ES-I3 (cell line): Measurements from ENCODE around the gene PHPT1.
"Not testable (repeated sequence)": the region's sequence is repeated elsewhere in the genome, so short reads cannot be mapped to it uniquely, and the experiment has no call there.

Experiments
- H3K36me3 ChIP-seq: 2 replicates; pipeline ENCODE4 v1.6.1; 2013; ENCODE audit warnings: mild to moderate bottlenecking, low read length, control low read depth, moderate library complexity; ENCODE audit not compliant: insufficient read depth
- H3K4me1 ChIP-seq: 2 replicates; pipeline ENCODE4 v1.6.1; 2013; ENCODE audit warnings: mild to moderate bottlenecking, control low read depth, low read length; ENCODE audit not compliant: insufficient read depth
- H3K9ac ChIP-seq: 2 replicates; pipeline ENCODE4 v1.6.1; 2013; ENCODE audit warnings: low read depth, mild to moderate bottlenecking, low read length, moderate library complexity
- H3K9me3 ChIP-seq: 2 replicates; pipeline ENCODE4 v1.6.1; 2013; ENCODE audit warnings: mild to moderate bottlenecking, low read length, moderate library complexity; ENCODE audit not compliant: control insufficient read depth, insufficient read depth

The PHPT1 gene

GRCh38 chr9:136849038-136849959, at the start of gene PHPT1:
Gene PHPT1, plus strand, starts transcription at chr9:136849409. Its CDS starts 22 bp downstream, at chr9:136849431.
- H3K36me3 ChIP-seq, result no peaks in the 10 kb centered on the region
- no peaks in the 10 kb centered on the region for H3K9me3 ChIP-seq
- no peaks in the 10 kb centered on the region for H3K4me1 ChIP-seq
- H3K9ac ChIP-seq, result peak within 1 kb of the TSS; percentile 79

- Histone ChIP-seq H3K4me1 (peaks cover 12% of the 10 kb centered on the region), H3K9ac (peak overlapping the region; percentile 80), H3K36me3 (no peaks in the 10 kb centered on the region), H3K9me3 (no peaks in the 10 kb centered on the region)
Observed at GRCh38 chr9:136799854-136800657, 49.2 kb upstream of the PHPT1 start.

- H3K9me3 ChIP-seq, result no peaks in the 10 kb centered on the region
- H3K4me1 ChIP-seq, result peaks cover 4% of the 10 kb centered on the region; the same call in 1 of the 2 replicates
- no peak overlapping the region for H3K9ac ChIP-seq
- H3K36me3 ChIP-seq, result no peaks in the 10 kb centered on the region
Observed at GRCh38 chr9:136802321-136802720, 46.9 kb upstream of the PHPT1 start.

GRCh38 chr9:136803009-136803550, 46.1 kb upstream of the PHPT1 start:
- H3K36me3 ChIP-seq, H3K9ac ChIP-seq, H3K9me3 ChIP-seq, H3K4me1 ChIP-seq: not testable (repeated sequence)

GRCh38 chr9:136803551-136804508, 45.4 kb upstream of the PHPT1 start:
- peaks cover 4% of the 10 kb centered on the region; the same call in 1 of the 2 replicates for H3K4me1 ChIP-seq
- H3K9me3 ChIP-seq, result no peaks in the 10 kb centered on the region
- H3K9ac ChIP-seq, result no peak overlapping the region
- no peaks in the 10 kb centered on the region for H3K36me3 ChIP-seq

GRCh38 chr9:136804509-136805206, 44.6 kb upstream of the PHPT1 start:
- 0 out of 2 replicates have a peak, but pooled peaks cover 3% of the 10 kb centered on the region for H3K36me3 ChIP-seq
- no peak overlapping the region for H3K9ac ChIP-seq
- H3K4me1 ChIP-seq, result peaks cover 5% of the 10 kb centered on the region; the same call in 1 of the 2 replicates
- H3K9me3 ChIP-seq, result no peaks in the 10 kb centered on the region

GRCh38 chr9:136805207-136805740, 43.9 kb upstream of the PHPT1 start:
- Histone ChIP-seq H3K36me3 (0 out of 2 replicates have a peak, but pooled peaks cover 9% of the 10 kb centered on the region), H3K4me1 (peaks cover 11% of the 10 kb centered on the region; the same call in 1 of the 2 replicates), H3K9me3 (no peaks in the 10 kb centered on the region), H3K9ac (no peak overlapping the region)

GRCh38 chr9:136806067-136806466, 43.1 kb upstream of the PHPT1 start:
- Histone ChIP-seq H3K9ac (no peak overlapping the region), H3K36me3 (0 out of 2 replicates have a peak, but pooled peaks cover 9% of the 10 kb centered on the region)

GRCh38 chr9:136806631-136807201, 42.5 kb upstream of the PHPT1 start:
- Histone ChIP-seq H3K9me3 (no peaks in the 10 kb centered on the region), H3K36me3 (0 out of 2 replicates have a peak, but pooled peaks cover 9% of the 10 kb centered on the region), H3K9ac (peak overlapping the region; percentile 97), H3K4me1 (0 out of 2 replicates have a peak, but pooled peaks cover 8% of the 10 kb centered on the region)

More at GRCh38 chr9:136806067-136806466, 43.1 kb upstream of the PHPT1 start:
- no peaks in the 10 kb centered on the region for H3K9me3 ChIP-seq
- 0 out of 2 replicates have a peak, but pooled peaks cover 8% of the 10 kb centered on the region for H3K4me1 ChIP-seq

GRCh38 chr9:136807281-136808074, 41.7 kb upstream of the PHPT1 start, which contains the start of gene RABL6:
Gene RABL6, plus strand, starts transcription at chr9:136807948. Its CDS starts 249 bp downstream, at chr9:136808197.
- Histone ChIP-seq H3K36me3 (0 out of 2 replicates have a peak, but pooled peaks cover 9% of the 10 kb centered on the region), H3K9me3 (no peaks in the 10 kb centered on the region), H3K4me1 (0 out of 2 replicates have a peak, but pooled peaks cover 8% of the 10 kb centered on the region)

GRCh38 chr9:136808075-136808805, 41.0 kb upstream of the PHPT1 start:
- Histone ChIP-seq H3K9ac (peak overlapping the region; percentile 97), H3K9me3 (no peaks in the 10 kb centered on the region), H3K36me3 (peaks cover 14% of the 10 kb centered on the region; the same call in 1 of the 2 replicates), H3K4me1 (0 out of 2 replicates have a peak, but pooled peaks cover 8% of the 10 kb centered on the region)

More at GRCh38 chr9:136807281-136808074, 41.7 kb upstream of the PHPT1 start, which contains the start of gene RABL6:
- peak within 1 kb of the TSS; percentile 97 for H3K9ac ChIP-seq
